ENCODE results near the gene RAB4B.
"Not testable (repeated sequence)": the region's sequence is repeated elsewhere in the genome, so short reads cannot be mapped to it uniquely, and the experiment has no call there.

The RAB4B gene

GRCh38 chr19:40825460-40826095, 47.5 kb downstream of the RAB4B start:
- DNase-seq, result not testable (repeated sequence)

DNA sequence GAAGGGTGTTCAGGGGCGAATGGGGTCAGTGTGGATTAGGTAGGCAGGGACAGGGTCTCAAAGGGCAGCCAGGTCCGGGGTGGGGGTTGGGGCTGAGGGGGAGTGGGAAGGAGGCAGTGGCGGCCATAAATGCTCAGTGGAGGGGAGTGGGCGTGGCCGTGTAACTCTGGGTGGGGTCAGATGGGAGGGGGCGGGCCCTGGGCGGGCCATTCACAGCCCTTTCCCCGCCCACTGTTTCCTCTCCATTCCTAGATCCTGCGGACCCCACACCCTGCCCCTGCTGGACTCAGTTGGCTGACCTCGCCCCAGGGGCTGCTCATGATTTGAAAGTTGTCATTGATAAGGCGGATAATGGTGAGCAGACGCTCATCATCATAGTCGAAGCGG, 48.3 kb downstream of the RAB4B start:
- DNase-seq, result not testable (repeated sequence)

- DNase-seq, result peak; percentile 42
Measured at GRCh38 chr19:40826699-40827385, 48.8 kb downstream of the RAB4B start.

GRCh38 chr19:40827386-40828247, 49.6 kb downstream of the RAB4B start:
- no peak for DNase-seq

DNA sequence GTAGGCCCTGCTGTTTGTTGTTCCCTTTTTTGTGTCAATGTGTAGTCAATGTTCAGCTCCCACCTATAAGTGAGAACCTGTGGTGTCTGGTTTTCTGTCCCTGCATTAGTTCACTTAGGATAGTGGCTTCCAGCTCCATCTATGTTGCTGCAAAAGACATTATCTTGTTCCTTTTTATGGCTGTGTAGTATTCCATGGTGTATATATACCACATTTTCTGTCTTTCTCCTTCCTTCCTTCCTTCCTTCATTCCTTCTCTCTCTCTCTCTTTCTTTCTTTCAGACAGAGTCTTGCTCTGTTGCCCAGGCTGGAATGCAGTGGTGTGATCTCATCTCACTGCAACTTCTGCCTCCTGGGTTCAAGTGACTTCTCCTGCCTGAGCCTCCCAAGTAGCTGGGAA, 51.2 kb downstream of the RAB4B start:
- no peak for DNase-seq

DNA sequence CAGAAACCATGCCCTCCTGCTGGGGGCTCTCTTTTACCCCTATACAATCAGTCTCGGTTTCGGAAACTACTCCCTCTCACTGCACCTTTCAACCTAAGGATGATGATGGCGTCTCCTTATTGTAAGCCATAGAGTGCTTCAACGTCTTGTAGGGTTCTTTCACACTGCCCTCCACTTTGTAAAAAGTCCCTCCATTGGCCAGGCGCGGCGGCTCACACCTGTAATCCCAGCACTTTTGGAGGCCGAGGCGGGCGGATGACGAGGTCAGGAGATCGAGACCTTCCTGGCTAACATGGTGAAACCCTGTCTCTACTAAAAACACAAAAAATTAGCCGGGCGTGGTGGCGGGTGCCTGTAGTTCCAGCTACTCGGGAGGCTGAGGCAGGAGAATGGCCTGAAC, 52.7 kb downstream of the RAB4B start:
- DNase-seq, result not testable (repeated sequence)

DNA sequence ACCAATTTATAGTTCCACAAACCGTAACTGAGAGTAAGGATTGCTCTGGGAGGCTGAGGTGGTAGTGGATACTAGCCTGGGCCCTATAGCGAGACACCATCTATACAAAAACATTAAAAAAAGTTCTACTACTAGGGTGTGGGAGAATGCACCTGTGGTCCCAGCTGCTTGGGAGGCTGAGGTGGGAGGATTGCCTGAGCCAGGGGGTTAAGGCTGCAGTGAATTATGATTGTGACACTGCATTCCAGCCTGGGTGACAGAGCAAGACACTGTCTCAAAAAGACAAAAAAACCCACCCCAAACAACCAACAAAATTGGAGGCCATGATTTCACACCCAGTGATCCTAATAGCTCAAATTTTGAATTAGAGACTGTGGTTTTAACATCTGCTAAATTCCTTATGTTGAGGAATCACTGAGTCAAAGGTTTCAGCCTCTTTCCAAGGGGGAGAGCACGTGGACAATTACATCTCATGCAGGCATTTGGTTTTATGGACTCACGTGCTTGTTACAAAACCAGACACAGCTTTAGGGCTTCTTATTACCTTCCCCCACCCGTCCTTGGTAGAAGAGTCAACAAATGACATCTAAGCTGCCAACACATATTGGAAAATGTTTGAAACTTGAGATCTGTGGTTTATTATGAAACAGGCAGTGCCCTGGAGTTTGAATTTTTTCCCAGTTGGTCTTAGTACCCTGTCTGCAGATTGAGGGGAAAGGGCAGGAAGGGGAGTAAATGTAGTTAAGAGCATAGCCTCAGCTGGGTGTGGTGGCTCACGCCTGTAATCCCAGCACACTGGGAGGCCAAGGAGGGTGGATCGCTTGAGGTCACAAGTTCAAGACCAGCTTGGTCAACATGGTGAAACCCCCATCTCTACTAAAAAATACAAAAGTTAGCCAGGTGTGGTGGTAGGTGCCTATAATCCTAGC, 53.7 kb downstream of the RAB4B start:
- DNase-seq, result no peak

- not testable (repeated sequence) for DNase-seq
Measured at GRCh38 chr19:40832431-40832790, 54.4 kb downstream of the RAB4B start.

- not testable (repeated sequence) for DNase-seq
Measured at GRCh38 chr19:40833728-40834533, 55.9 kb downstream of the RAB4B start.

GRCh38 chr19:40836754-40837429, 58.8 kb downstream of the RAB4B start:
- DNase-seq, result no peak

DNA sequence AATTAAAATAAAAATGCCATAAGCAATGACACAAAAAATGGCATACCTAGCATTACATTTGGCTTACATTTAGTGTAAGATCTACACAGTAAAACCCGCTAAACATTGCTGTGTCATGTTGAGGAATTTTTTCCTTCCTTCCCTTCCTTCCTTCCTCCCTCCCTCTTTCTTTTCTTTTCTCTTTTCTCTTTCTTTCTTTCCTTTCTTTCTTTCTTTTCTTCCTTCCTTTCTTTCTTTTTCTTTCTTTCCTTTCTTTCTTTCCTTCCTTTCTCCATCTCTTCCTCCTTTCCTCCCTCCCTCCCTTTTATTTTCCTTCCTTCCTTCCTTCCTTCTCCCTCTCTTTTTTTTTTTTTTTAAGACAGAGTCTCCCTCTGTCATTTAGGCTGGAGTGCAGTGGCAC, 60.4 kb downstream of the RAB4B start:
- not testable (repeated sequence) for DNase-seq

GRCh38 chr19:40842012-40842411, 64.0 kb downstream of the RAB4B start:
- DNase-seq, result not testable (repeated sequence)

DNA sequence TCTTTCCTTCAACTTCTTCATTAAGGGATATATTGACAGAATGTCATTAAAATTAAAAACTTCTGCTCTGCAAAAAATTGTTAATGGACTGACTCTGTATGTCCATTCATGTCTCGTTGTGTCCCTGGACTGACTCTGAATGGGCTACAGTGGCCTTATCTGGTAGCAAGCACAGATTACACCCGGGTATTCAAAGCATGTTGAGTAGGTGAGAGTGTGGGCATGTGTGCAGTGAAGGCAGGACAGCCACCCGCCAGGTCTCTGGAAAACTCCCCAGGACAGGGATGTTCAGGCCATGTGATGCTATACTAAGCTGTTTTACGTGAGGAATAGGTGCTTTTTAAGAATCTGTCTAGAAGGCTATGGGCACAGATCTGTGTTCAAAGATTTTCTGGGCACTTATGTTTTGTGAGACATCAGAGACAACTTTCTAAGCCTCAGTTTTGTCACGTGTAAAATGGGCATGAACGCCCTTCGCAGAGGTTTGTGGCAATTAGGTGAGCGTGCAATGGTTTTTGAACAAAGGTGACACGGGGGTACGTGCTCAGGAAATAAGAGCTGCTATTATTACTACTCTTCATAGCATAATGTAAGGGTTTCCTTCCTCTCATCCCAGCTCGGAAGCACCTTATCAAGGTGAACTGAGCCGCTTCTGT, 65.1 kb downstream of the RAB4B start:
- not testable (repeated sequence) for DNase-seq

DNA sequence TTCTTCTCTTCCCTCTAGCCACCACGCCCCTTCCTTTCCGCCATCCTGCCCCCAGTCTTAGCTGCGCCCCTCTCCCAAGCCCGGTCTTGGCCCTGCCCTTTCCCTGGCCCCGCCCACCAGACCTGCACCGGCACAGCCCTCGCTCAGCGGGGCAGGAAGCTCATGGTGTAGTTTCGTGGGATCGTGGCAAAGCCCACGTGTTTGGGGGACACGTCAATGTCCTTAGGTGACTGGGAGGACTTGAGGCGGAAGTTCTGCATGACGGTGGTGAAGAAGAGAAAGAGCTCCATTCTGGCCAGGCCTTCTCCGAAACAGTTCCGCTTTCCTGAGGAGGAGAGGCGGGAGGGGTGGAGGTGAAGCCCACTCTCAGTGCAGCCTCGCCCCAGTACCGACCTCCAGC, 65.6 kb downstream of the RAB4B start:
- DNase-seq, result peak; percentile 59

Measured in stimulated activated CD4-positive, alpha-beta T cell treated with anti-CD3 and anti-CD28 coated beads, Interleukin-4, amount 100 ng/mL, for 24 hours (primary cell).